Kidney capillary endothelial cell (primary cell): ENCODE measurements around the gene TUBA8.
"Not testable (repeated sequence)": the region's sequence is repeated elsewhere in the genome, so short reads cannot be mapped to it uniquely, and the experiment has no call there.

Source experiments
- DNase-seq: peaks from one replicate; pipeline ENCODE4 v3.0.0-alpha.2; 2018; ENCODE audit warnings: low spot score

TUBA8 gene

GRCh38 chr22:18106550-18107341 is 3.9 kb upstream of the TUBA8 start:
- DNase-seq, result not testable (repeated sequence)

GRCh38 chr22:18108187-18108586 is 2.4 kb upstream of the TUBA8 start:
- DNase-seq, result no peak

GRCh38 chr22:18109410-18110193 is 1.0 kb upstream of the TUBA8 start:
- no peak for DNase-seq

GRCh38 chr22:18110954-18111758 is 547 bp downstream of the TUBA8 start:
- no peak for DNase-seq

GRCh38 chr22:18111759-18112330 is 1.2 kb downstream of the TUBA8 start:
- DNase-seq, result no peak

- DNase-seq, result no peak
Measured at GRCh38 chr22:18112440-18112839, 1.8 kb downstream of the TUBA8 start.

GRCh38 chr22:18113680-18114394 is 3.2 kb downstream of the TUBA8 start:
- no peak for DNase-seq

GRCh38 chr22:18114495-18114894 is 3.9 kb downstream of the TUBA8 start:
- DNase-seq, result no peak

- no peak for DNase-seq
Measured at GRCh38 chr22:18114976-18115652, 4.5 kb downstream of the TUBA8 start.

GRCh38 chr22:18115906-18116371 is 5.3 kb downstream of the TUBA8 start:
- DNase-seq, result no peak

- no peak for DNase-seq
Measured at GRCh38 chr22:18116634-18117033, 6.0 kb downstream of the TUBA8 start.

GRCh38 chr22:18118345-18118915 is 7.8 kb downstream of the TUBA8 start:
- no peak for DNase-seq

- DNase-seq, result no peak
Measured at GRCh38 chr22:18119409-18120110, 9.0 kb downstream of the TUBA8 start.

GRCh38 chr22:18120857-18121256 is 10.2 kb downstream of the TUBA8 start:
- no peak for DNase-seq

GRCh38 chr22:18121506-18121905 is 10.9 kb downstream of the TUBA8 start:
- DNase-seq, result no peak

GRCh38 chr22:18121954-18122554 is 11.4 kb downstream of the TUBA8 start:
- DNase-seq, result no peak

- DNase-seq, result not testable (repeated sequence)
Measured at GRCh38 chr22:18123476-18124025, 12.9 kb downstream of the TUBA8 start.

- DNase-seq, result no peak
Measured at GRCh38 chr22:18126606-18127005, 16.0 kb downstream of the TUBA8 start.

GRCh38 chr22:18130018-18130417 is 19.4 kb downstream of the TUBA8 start:
- DNase-seq, result no peak
